GM19452 (cell line): ENCODE data around the gene NUP62.
"Not testable (repeated sequence)": the region's sequence is repeated elsewhere in the genome, so short reads cannot be mapped to it uniquely, and the experiment has no call there.

Experiments used
- ATAC-seq: cut with Tn5 transposase; IDR thresholded peaks from one replicate; pipeline ENCODE4 v1.9.1; 2021; ENCODE audit not compliant: unreplicated experiment

Gene NUP62

GRCh38 chr19:49929121-49929610, at the start of gene NUP62, which contains the start of gene ATF5:
Gene NUP62, minus strand, starts transcription at chr19:49929504. Its CDS starts 19,697 bp downstream, at chr19:49909807.
Gene ATF5, plus strand, starts transcription at chr19:49929205. Its CDS starts 1,646 bp downstream, at chr19:49930851.
- peak; percentile 45 for ATAC-seq

DNA sequence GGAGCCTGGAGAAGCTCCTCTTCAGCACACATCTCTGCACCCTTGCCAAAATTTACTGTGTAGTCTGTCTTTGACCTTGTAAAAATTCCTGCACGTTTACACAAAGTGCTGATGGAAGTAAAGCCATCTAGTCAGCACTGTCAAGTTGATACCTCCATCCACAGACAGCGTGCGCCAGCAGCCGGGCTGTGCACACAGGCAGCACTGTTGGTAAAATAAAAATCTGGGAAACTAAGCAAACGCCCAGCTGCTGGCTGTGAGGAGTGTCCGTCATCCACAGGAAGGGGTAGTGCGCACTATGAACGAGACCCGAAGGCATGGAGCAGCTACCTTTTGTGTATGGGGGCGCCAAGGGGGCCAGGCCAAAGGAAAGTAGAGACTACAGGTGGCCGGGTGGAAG, 49.0 kb upstream of the NUP62 start:
- no peak for ATAC-seq

GRCh38 chr19:49977881-49978280, 48.6 kb upstream of the NUP62 start:
- ATAC-seq: no peak

GRCh38 chr19:49977076-49977475, 47.8 kb upstream of the NUP62 start:
- ATAC-seq: no peak

GRCh38 chr19:49976496-49976895, 47.2 kb upstream of the NUP62 start:
- no peak for ATAC-seq

GRCh38 chr19:49975051-49975450, 45.7 kb upstream of the NUP62 start:
- no peak for ATAC-seq

GRCh38 chr19:49973987-49974386, 44.7 kb upstream of the NUP62 start:
- ATAC-seq: no peak

- no peak for ATAC-seq
Measured at GRCh38 chr19:49972841-49973240, 43.5 kb upstream of the NUP62 start.

- no peak for ATAC-seq
Measured at GRCh38 chr19:49971991-49972411, 42.7 kb upstream of the NUP62 start.

- ATAC-seq: not testable (repeated sequence)
Measured at GRCh38 chr19:49969355-49969754, 40.1 kb upstream of the NUP62 start.

DNA sequence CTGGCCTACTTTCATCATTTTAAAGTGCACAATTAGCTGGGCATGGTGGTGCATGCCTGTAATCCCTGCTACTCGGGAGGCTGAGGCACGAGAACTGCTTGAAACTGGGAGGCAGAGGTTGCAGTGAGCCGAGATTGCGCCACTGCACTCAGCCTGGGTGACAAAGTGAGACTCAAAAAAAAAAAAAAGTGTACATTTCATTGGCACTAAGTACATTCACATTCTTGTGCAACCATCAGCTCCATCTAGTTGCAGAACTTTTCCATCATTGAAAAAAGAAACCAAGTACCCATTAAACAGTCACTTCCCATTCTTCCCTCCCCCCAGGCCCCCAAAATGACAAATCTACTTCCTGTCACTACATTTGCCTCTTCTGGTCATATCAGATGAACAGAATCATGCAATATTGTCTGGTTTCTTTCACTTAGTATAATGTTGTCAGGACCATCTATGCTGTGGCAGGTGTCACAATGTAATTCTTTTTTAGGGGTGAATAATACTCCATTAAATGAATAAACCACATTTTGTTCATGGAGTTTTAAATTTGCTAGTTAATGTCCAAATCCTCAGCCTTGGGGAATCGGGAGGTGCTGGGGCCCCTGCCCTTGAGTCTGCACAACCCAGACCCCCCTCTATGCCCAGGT, 39.1 kb upstream of the NUP62 start:
- no peak for ATAC-seq

GRCh38 chr19:49960980-49961379, 31.7 kb upstream of the NUP62 start, which contains the start of gene SIGLEC11:
Gene SIGLEC11, minus strand, starts transcription at chr19:49961172. Its CDS starts 91 bp downstream, at chr19:49961081.
- ATAC-seq: not testable (repeated sequence)

- ATAC-seq: not testable (repeated sequence)
Measured at GRCh38 chr19:49959892-49960291, 30.6 kb upstream of the NUP62 start.

- not testable (repeated sequence) for ATAC-seq
Measured at GRCh38 chr19:49958596-49958995, 29.3 kb upstream of the NUP62 start.

DNA sequence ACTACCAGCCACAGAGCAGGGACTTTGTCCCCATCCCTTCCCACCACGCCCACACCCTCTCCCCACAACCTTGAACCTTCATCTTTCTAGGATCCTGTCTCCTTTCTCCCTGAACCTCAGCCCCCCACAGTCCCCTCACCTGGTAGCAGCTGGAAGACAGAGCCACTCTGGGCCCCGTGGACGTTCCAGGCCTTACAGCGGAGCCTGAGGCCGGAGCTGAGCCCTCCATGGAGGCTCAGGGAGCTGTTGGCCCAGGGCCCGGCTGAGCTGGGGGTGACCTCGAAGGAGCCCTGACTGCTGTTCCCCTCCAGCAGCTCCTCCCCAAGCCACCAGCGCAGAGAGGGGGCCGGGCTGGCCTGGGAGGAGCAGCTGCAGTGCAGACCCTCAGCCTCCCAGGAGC, 28.8 kb upstream of the NUP62 start:
- not testable (repeated sequence) for ATAC-seq

GRCh38 chr19:49957262-49957915, 28.1 kb upstream of the NUP62 start:
- ATAC-seq: no peak

DNA sequence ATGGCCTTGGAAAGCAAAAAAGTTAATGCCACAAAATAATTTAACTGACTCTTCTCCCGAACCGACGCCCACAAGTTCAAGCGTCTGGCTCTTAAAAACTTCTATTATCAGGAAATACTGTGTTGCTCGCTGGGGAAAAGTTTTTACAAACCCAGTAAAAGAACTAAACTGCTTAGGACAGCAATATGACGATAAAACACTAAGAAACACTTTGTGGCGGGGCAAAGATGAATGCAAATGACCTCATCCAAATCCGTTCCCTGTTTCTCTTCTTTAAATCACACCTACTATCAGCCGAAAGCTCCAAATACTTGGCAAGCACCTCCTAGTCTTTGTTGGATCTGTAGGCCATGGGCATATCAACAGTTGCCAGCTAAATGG, 26.8 kb upstream of the NUP62 start:
- no peak for ATAC-seq

GRCh38 chr19:49954933-49955332, 25.6 kb upstream of the NUP62 start:
- ATAC-seq: no peak

GRCh38 chr19:49954092-49954829, 25.0 kb upstream of the NUP62 start:
- no peak for ATAC-seq

- ATAC-seq: no peak
Measured at GRCh38 chr19:49953416-49953815, 24.1 kb upstream of the NUP62 start.

GRCh38 chr19:49952906-49953305, 23.6 kb upstream of the NUP62 start:
- no peak for ATAC-seq

- ATAC-seq: no peak
Measured at GRCh38 chr19:49952479-49952836, 23.2 kb upstream of the NUP62 start.
